Kidney epithelial cell (primary cell): ENCODE results near the gene REV3L. TPM values are rescaled to one million over a fixed set of nuclear protein-coding genes. Genes with fewer than 3 reads are reported as not detected.

ENCODE experiments used
- DNase-seq: peaks from one replicate; pipeline ENCODE4 v3.0.0-alpha.2; 2010; ENCODE audit warnings: low read depth
- H3K27me3 ChIP-seq: 2 replicates; pipeline ENCODE4 v1.6.0; 2011; ENCODE audit warnings: low read length; ENCODE audit not compliant: control insufficient read depth, insufficient read depth
- H3K36me3 ChIP-seq: 2 replicates; pipeline ENCODE4 v1.5.1; 2011; ENCODE audit warnings: low read length; ENCODE audit not compliant: control insufficient read depth, insufficient read depth
- H3K4me3 ChIP-seq: 2 replicates; pipeline ENCODE4 v1.5.1; 2011; ENCODE audit warnings: low read depth, mild to moderate bottlenecking, control low read depth, low read length
- CTCF ChIP-seq: IDR thresholded peaks from 2 replicates; pipeline ENCODE4 v1.5.1; 2011; ENCODE audit warnings: mild to moderate bottlenecking, moderate library complexity, low read length, control low read depth, inconsistent platforms; ENCODE audit not compliant: insufficient read depth, poor library complexity, severe bottlenecking
- total RNA-seq: library from RNA; depleted of rRNA; stranded (reverse); fragments of >200 nt; gene quantifications from 2 replicates; pipeline ENCODE4 v1.2.3, GENCODE V29; 2015

The REV3L gene
- total RNA-seq, 1 donor from 2014 or later, result 35.7 TPM

- no peak for TF ChIP-seq CTCF
- Histone ChIP-seq H3K4me3 (no peak overlapping the region), H3K36me3 (no peaks in the 10 kb centered on the region), H3K27me3 (no peaks in the 10 kb centered on the region)
- DNase-seq, result no peak
Observed at GRCh38 chr6:111524735-111525134, 41.7 kb upstream of the REV3L start.

GRCh38 chr6:111524252-111524651 is 41.2 kb upstream of the REV3L start:
- Histone ChIP-seq H3K27me3 (no peaks in the 10 kb centered on the region), H3K4me3 (no peak overlapping the region), H3K36me3 (no peaks in the 10 kb centered on the region)
- DNase-seq, result no peak
- TF ChIP-seq CTCF, result no peak

- no peak for DNase-seq
- TF ChIP-seq CTCF, result no peak
- Histone ChIP-seq H3K36me3 (no peaks in the 10 kb centered on the region), H3K4me3 (no peak overlapping the region), H3K27me3 (no peaks in the 10 kb centered on the region)
Observed at GRCh38 chr6:111523484-111524167, 40.6 kb upstream of the REV3L start.

GRCh38 chr6:111522393-111523020 is 39.5 kb upstream of the REV3L start:
- no peak for TF ChIP-seq CTCF
- no peaks in the 10 kb centered on the region for H3K36me3 ChIP-seq

GRCh38 chr6:111521497-111522270 is 38.7 kb upstream of the REV3L start:
- Histone ChIP-seq H3K36me3 (no peaks in the 10 kb centered on the region), H3K27me3 (no peaks in the 10 kb centered on the region), H3K4me3 (no peak overlapping the region)
- no peak for TF ChIP-seq CTCF
- no peak for DNase-seq

More at GRCh38 chr6:111522393-111523020, 39.5 kb upstream of the REV3L start:
- H3K27me3 ChIP-seq, result no peaks in the 10 kb centered on the region
- H3K4me3 ChIP-seq, result no peak overlapping the region
- no peak for DNase-seq
